ENCODE data around the gene TEX38. TPM values are rescaled to one million over a fixed set of nuclear protein-coding genes. Genes with fewer than 3 reads are reported as not detected.
"Not testable (repeated sequence)": the region's sequence is repeated elsewhere in the genome, so short reads cannot be mapped to it uniquely, and the experiment has no call there.

The TEX38 gene
- total RNA-seq, 1 experiment from 2014 or later = 0.20 TPM

DNA sequence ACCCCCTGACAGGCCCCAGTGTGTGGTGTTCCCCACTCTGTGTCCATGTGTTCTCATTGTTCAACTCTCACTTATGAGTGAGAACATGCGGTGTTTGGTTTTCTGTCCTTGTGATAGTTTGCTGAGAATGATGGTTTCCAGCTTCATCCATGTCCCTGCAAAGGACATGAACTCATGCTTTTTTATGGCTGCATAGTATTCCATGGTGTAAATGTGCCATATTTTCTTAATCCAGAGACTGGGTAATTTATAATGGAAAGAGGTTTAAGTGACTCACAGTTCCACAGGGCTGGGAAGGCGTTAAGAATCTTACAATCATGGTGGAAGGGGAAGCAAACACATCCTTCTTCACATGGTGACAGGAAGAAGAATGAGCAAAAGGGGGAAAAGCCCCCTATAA is 17.0 kb upstream of the TEX38 start:
- DNase-seq (ENCODE audit: low spot score) = not testable (repeated sequence)

DNA sequence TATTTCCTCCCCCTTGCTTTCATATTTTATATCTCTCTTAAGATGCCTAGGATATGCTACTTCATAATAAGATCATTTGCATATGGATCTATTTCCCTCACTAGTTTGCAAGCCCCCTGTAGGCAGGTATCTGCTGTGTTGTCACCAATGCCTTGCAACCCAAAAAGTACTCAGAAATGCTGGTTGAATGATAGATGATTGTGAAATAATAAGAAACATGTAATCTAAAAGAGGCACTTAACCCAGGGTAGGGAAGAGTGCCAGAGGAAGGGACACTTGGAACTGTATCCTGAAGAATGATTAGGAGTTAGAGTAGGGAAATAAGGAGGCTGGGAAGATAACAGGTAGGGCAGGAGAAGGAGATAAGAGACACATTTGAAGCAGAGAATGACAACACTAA is 15.8 kb upstream of the TEX38 start:
- DNase-seq (ENCODE audit: low spot score) = no peak

DNA sequence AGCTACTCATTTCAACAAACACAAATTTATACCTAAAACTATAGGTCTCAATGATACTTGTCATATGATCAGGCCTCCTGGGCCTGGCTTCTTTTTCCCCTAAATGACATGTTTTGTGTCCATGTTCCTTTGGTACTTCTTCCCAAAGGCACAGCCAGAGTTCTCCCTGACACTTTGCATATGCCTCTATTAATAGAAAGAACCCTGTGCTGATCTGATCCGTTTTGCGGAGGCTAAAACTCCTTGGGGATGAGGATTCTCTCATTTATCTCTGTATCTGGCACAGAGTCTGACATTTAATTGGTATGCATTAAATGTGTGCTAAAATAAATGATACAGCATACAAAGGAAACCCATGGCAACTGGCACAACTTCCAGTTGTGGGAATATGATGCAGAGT is 15.0 kb upstream of the TEX38 start:
- no peak for DNase-seq (ENCODE audit: low spot score)

DNA sequence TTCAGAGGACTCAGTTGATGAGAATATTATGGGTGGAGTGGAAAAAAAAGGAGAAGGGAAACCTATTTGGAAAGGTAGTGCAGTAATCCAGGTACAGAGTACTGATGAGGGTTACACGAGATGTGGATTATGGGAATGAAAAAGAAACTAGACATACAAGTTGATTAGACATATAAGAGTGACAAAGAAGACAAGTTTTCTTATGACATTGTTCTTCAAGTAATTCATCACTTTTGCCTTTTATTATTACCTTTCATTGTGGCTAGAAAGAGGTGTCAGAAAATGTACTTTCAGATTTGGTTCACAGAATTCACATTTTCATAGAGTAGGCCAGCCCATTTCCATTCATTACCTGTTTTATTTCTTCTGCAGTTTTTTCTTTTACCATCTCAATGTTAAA is 13.9 kb upstream of the TEX38 start:
- no peak for DNase-seq (ENCODE audit: low spot score)

DNA sequence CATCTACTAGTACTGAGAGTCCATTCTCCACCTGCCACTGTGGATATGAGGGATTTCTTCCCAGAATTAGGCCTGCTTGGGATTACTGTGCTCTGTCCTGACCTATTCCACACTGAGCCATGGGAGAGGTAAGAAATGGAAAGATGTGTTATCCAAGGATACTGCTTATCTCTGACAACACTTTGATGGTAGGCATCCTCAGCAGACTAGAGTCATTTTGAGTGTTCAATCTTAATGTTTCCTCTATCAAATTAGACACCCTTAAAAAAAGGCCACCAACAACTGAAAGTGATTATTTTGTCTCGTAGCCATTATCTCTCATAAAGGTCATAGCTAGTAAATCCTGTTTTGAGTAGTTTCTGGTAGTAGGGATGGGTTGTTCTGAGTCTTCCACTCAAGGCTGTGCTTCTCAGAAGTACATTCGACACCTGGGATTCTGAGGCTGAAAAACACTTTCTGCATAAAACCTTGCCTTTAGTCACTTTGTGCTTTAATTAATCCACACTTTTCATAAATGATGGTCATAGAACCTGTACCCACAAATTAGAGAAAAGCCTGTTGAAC is 12.3 kb upstream of the TEX38 start:
- DNase-seq (ENCODE audit: low spot score) = no peak

DNA sequence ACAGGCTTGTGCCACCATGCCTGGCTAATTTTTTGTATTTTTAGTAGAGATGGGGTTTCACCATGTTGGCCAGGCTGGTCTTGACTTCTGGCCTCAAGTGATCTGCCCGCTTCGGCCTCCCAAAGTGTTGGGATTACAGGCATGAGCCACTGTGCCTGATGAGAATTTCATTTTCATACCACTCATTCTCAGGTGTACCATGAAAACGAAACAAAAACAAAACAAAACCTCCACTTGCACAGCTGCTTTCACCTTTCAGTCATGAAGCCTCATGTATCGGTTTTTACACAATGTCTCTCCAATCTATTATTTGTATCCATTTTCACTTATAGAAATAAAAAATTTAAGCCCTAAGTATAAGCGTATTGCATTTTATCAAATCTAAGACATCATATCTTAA is 11.5 kb upstream of the TEX38 start:
- DNase-seq (ENCODE audit: low spot score) = not testable (repeated sequence)

- DNase-seq (ENCODE audit: low spot score) = not testable (repeated sequence)
Measured at GRCh38 chr1:46662919-46663318, 8.7 kb upstream of the TEX38 start.

DNA sequence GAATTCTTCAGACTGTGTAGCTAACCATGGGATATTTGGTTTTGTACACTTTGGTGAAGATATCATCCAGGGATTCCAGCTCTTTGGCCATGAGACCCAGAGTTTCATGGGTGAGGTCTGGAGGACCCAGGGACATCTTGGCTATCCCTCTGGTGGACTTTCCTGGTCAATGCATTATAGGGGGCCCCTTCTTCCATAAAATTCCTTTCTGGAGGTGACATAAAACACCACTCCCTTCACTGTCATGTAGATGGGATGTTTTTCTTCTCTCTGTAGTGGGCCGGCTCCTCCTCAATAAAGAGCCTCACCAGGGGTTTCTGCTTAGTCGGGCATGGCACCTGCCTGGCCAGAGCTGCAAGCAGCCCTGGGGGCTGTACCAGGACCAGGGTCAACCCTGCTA is 5.7 kb upstream of the TEX38 start:
- no peak for DNase-seq (ENCODE audit: low spot score)

DNA sequence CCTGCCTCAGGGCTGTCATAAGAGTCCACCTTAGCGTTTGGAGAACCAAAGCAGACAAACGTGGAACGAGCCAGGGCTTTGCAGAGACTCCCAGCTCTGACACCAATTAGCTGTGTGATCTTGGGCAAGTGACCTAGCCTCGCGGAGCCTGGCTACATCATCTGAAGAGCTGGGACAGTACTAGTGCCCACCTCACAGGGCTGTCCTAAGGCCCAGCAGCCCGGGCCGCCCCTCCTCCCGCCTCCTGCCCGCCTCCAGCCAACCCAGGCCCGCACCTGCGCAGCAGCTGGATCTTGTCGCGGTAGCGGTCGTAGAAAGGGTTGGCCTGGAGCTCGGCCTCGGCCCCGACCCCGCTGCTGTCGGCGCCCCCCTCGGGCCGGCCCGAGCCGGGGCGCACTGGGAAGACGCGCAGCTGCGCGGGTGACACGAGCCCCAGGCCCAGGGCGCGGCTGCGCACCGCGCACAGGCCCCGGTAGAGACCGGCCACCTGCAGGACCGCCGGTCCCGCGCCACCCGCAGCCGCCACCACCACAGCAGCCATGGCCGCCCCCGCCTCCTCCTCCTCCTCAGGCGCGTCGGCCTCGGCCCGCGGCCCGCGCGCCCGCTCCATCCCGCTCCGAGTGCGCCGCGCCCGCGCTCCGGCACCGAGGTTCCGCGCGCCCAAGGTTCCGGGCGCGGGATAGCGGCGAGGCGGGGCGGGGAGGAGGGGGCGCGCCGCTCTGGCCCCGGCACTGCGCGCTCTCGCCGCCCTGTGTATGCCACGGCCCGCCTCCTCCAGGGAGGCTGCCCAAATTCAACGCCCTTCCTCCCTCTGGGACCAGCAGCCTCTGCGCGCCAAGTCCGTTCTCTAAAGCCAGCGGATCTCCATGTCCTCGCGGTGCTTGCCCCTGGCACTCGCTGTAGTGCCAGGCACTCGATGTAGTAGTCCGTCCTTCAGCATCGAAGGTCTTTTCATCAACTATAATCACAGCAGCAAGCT is 3.6 kb upstream of the TEX38 start, which contains the start of gene ATPAF1:
ATPAF1 (minus strand) TSS at position 583 of the 979 bp plus-strand sequence; CDS start at position 541, 42 bp downstream.
- peak; percentile 70 for DNase-seq (ENCODE audit: low spot score)

GRCh38 chr1:46670134-46670533 is 1.5 kb upstream of the TEX38 start:
- no peak for DNase-seq (ENCODE audit: low spot score)

- DNase-seq (ENCODE audit: low spot score) = no peak
Measured at GRCh38 chr1:46672696-46673095, 1.0 kb downstream of the TEX38 start.

- DNase-seq (ENCODE audit: low spot score) = peak; percentile 26
Measured at GRCh38 chr1:46673749-46674182, 2.1 kb downstream of the TEX38 start.

DNA sequence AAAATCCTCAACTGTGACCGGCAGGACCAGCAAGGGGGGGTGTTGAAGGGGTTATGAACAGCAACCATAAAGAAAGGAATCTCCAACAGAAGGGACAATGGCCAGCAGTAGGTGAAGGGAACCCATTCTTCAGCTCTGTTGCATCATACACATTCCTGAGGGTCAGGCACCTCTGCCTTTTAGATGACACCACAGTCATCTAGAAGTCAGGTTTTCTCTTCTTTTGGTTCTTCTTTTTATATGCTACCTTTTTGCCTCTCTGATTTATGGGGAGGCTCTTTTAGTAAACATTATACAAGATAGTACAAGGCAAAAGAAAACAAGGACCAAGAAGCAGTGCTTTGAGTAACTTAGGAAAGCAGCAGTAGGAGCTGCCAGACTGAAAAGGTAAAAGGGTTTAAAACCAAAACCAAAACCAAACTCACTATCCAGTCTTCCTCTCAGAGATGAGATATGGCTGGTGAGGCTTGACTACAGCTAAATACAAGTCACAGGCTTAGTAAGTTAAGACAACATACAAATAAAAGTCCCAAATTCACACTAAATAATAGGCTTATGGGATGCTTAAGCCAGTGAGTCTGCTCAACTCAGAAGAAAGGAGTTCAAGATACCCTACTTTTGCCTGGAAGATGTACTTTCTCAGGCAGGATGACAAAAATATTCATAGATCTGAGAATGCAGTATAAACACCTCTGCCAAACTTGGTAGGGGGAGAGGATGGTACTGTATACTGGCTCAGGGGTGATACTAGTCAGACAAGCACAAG is 4.1 kb downstream of the TEX38 start:
- no peak for DNase-seq (ENCODE audit: low spot score)

DNA sequence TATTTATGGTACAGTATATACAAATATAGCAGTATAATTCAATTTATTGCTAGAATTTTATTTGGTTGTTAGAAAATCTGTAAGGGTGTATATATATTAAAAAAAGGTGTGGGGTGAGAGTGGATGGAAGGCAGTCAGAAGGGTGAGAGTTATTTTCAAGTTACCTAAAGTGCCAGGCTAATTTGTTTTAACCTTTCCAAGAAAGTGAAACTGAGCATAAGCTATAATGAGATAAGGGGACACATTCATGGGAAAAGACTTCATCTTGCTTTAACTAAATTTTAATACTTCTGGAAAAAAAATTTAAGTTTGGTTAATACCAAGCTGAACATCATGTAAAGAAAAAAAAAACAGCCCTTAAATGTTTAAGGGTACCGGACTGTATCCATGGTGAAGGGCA is 4.9 kb downstream of the TEX38 start:
- no peak for DNase-seq (ENCODE audit: low spot score)

DNA sequence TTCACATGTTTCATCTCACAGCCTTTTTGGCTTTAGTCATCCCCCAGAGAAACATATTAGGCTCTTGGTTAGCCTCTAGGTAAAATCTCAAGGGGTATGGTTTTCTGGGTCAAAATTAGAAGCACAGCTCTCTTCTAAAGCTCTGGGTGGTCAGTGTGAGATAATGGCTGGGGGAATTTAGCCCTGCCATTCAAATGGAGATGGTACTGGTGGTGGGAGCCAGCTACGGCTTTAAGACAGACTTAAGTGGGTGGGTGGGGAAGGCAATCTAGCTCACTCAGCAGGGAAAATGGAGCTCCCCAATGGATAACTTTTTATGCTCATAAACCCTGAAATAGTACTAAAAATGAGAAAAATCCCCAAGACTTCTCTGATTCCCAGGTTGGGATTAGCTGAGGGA is 5.7 kb downstream of the TEX38 start:
- DNase-seq (ENCODE audit: low spot score) = no peak

- no peak for DNase-seq (ENCODE audit: low spot score)
Measured at GRCh38 chr1:46679789-46680573, 8.3 kb downstream of the TEX38 start.

DNA sequence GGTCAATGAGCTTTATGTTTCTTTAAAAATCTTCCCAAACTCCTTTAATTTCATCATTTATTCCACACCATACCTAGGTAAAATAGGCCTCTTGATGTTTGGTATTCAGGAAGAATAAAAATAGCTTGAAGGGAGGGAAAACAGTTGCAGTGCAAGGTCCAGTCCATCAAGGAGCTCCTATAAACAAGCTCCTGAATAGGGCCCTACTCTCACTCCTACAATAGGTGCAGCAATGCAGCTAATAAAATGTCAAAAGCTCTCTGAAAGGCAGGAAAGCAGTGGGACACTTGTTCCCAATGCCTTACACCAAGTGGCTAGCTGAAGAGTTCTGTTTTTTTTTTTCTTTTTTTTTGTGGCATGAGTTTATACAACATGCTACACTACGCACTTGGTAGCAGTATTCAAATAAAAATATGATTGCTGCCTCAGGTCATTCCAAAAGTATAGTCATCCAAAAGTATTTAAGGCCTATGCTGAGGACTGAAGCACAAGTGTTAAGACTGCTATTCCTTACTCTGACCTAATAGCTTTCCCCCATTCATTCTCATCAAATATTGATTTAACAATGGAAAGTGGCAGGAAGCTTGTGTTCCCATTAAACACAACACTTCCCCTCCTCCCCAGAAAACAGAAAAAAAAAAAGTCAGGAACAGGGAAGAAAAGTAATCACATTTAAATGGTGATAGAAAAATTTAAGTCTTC is 9.8 kb downstream of the TEX38 start:
- DNase-seq (ENCODE audit: low spot score) = no peak

DNA sequence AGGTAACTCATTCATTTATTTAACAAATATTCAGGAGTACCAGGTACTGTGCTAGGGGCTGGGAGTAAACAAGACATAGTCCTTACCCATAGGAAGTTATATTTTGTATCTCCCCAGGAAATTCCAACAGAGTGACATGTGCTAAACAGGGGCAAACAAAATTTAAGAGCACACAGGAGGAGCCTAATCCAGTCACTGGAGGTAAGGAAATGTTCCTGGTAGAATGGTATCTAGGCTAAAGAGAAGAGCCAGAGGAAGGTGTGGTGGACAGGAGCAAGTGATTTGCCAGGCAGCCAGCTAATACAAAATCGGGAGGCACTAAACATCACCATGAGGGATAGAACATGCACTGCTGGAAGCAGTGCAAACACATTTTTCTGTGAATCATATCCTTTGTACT is 10.4 kb downstream of the TEX38 start:
- no peak for DNase-seq (ENCODE audit: low spot score)

DNA sequence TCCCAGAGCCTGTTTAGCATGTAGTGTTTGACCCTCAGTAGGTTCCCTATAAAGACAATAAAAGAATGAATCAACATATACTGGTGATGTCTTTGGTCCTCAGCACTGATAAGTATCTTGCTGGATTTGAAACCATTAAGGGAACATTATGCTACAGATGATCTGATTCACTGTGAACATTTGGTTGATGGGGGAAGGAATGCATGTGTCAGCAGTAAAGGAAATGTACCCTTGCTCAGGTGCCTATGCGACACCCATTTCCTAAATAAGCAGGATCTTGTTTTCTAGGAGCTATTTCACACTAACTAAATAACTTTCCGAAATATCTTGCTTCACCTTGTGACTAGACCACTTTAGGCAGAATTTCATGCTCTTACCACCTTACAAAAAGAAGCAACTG is 13.0 kb downstream of the TEX38 start:
- DNase-seq (ENCODE audit: low spot score) = no peak

DNA sequence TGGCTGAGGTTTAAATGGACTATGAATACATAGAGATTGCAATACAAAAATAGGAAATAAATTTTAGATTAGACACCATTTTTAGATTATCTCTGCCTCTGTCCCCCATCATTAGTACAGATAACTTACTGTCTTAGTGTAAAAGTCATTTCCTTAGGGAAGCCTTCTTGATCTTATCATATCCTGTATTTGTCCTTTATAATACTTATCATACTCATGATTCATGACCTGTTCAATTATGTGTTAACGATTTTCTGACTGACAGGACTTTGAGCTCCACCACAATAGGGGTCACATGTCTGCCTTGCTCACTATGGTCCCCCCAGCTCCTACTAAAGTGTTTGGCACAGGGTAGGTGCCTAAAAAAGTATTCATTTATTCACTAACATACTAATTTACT is 14.6 kb downstream of the TEX38 start:
- no peak for DNase-seq (ENCODE audit: low spot score)
